Mesothelial cell of epicardium (in vitro differentiated cells): ENCODE results near the gene SOSTDC1. TPM values are rescaled to one million over a fixed set of nuclear protein-coding genes. Genes with fewer than 3 reads are reported as not detected.
"Not testable (repeated sequence)": the region's sequence is repeated elsewhere in the genome, so short reads cannot be mapped to it uniquely, and the experiment has no call there.

ENCODE experiments used
- DNase-seq, 2 experiments: peaks; one replicate each; pipeline ENCODE4 v3.0.0; 2021; ENCODE audit warnings: low spot score in 2 of 2; ENCODE audit not compliant: unreplicated experiment in 2 of 2
- H3K27ac Mint-ChIP-seq: 2 replicates; pipeline ENCODE4 v1.8.0; 2021; ENCODE audit warnings: mixed read lengths
- H3K27me3 Mint-ChIP-seq: 2 replicates; pipeline ENCODE4 v1.8.0; 2021; ENCODE audit warnings: low read depth, mixed read lengths
- H3K36me3 Mint-ChIP-seq: 2 replicates; pipeline ENCODE4 v1.8.0; 2021; ENCODE audit warnings: mixed read lengths
- H3K4me1 Mint-ChIP-seq: 2 replicates; pipeline ENCODE4 v1.8.0; 2021; ENCODE audit warnings: mixed read lengths
- H3K4me3 Mint-ChIP-seq: 2 replicates; pipeline ENCODE4 v1.8.0; 2021; ENCODE audit warnings: mild to moderate bottlenecking, moderate library complexity, mixed read lengths
- H3K9me3 Mint-ChIP-seq: 2 replicates; pipeline ENCODE4 v1.8.0; 2021; ENCODE audit warnings: mixed read lengths
- CTCF ChIP-seq: fragments of 200-600 bp; sonication (generic); IDR thresholded peaks from one replicate; pipeline ENCODE4 v1.5.0; 2021; ENCODE audit warnings: antibody characterized with exemption; ENCODE audit not compliant: unreplicated experiment
- total RNA-seq: library from RNA; stranded (reverse); gene quantifications from 3 replicates; pipeline ENCODE4 v1.2.1, GENCODE V29; 2021

SOSTDC1 gene
- total RNA-seq, 1 donor from 2014 or later, result 13.0 TPM

GRCh38 chr7:16462431-16462889 is 3.1 kb downstream of the SOSTDC1 start:
- Mint-ChIP-seq H3K9me3 (no peaks in the 10 kb centered on the region), H3K4me1 (peaks cover 53% of the 10 kb centered on the region), H3K27me3 (no peaks in the 10 kb centered on the region), H3K4me3 (peak overlapping the region; percentile 10), H3K36me3 (peaks cover 4% of the 10 kb centered on the region), H3K27ac (no peak overlapping the region)
- DNase-seq, result no peak
- no peak for TF ChIP-seq CTCF

- H3K27ac Mint-ChIP-seq, result no peak overlapping the region
- no peak for DNase-seq
- peaks cover 6% of the 10 kb centered on the region for H3K36me3 Mint-ChIP-seq
- H3K4me1 Mint-ChIP-seq, result peaks cover 46% of the 10 kb centered on the region
- no peaks in the 10 kb centered on the region for H3K27me3 Mint-ChIP-seq
- peaks cover 8% of the 10 kb centered on the region for H3K9me3 Mint-ChIP-seq
- H3K4me3 Mint-ChIP-seq, result no peak overlapping the region
- no peak for TF ChIP-seq CTCF
Observed at GRCh38 chr7:16460789-16461493, 4.6 kb downstream of the SOSTDC1 start.

- H3K27me3 Mint-ChIP-seq, H3K27ac Mint-ChIP-seq, H3K4me3 Mint-ChIP-seq, H3K9me3 Mint-ChIP-seq, DNase-seq, H3K4me1 Mint-ChIP-seq, H3K36me3 Mint-ChIP-seq: not testable (repeated sequence)
Observed at GRCh38 chr7:16456303-16456702, 9.2 kb downstream of the SOSTDC1 start.

- no peak for TF ChIP-seq CTCF
Observed at GRCh38 chr7:16455591-16455990, 9.9 kb downstream of the SOSTDC1 start.

GRCh38 chr7:16450366-16450765 is 15.2 kb downstream of the SOSTDC1 start:
- H3K36me3 Mint-ChIP-seq, result no peaks in the 10 kb centered on the region

More at GRCh38 chr7:16455591-16455990, 9.9 kb downstream of the SOSTDC1 start:
- Mint-ChIP-seq H3K4me3 (no peak overlapping the region), H3K27ac (no peak overlapping the region), H3K9me3 (peaks cover 8% of the 10 kb centered on the region), H3K27me3 (no peaks in the 10 kb centered on the region), H3K4me1 (no peaks in the 10 kb centered on the region), H3K36me3 (peaks cover 2% of the 10 kb centered on the region)
- DNase-seq, result no peak

GRCh38 chr7:16447876-16448275 is 17.7 kb downstream of the SOSTDC1 start:
- no peaks in the 10 kb centered on the region for H3K27me3 Mint-ChIP-seq
- no peak overlapping the region for H3K27ac Mint-ChIP-seq
- H3K4me3 Mint-ChIP-seq, result no peak overlapping the region

More at GRCh38 chr7:16450366-16450765, 15.2 kb downstream of the SOSTDC1 start:
- Mint-ChIP-seq H3K27me3 (no peaks in the 10 kb centered on the region), H3K4me3 (no peak overlapping the region), H3K27ac (no peak overlapping the region), H3K4me1 (peaks cover 5% of the 10 kb centered on the region), H3K9me3 (no peaks in the 10 kb centered on the region)
- DNase-seq, result no peak
- TF ChIP-seq CTCF, result no peak

More at GRCh38 chr7:16447876-16448275, 17.7 kb downstream of the SOSTDC1 start:
- Mint-ChIP-seq H3K36me3 (no peaks in the 10 kb centered on the region), H3K4me1 (peaks cover 5% of the 10 kb centered on the region), H3K9me3 (no peaks in the 10 kb centered on the region)
- no peak for TF ChIP-seq CTCF
- no peak for DNase-seq
